ENCODE data around the gene GAB2.

GAB2 gene

DNA sequence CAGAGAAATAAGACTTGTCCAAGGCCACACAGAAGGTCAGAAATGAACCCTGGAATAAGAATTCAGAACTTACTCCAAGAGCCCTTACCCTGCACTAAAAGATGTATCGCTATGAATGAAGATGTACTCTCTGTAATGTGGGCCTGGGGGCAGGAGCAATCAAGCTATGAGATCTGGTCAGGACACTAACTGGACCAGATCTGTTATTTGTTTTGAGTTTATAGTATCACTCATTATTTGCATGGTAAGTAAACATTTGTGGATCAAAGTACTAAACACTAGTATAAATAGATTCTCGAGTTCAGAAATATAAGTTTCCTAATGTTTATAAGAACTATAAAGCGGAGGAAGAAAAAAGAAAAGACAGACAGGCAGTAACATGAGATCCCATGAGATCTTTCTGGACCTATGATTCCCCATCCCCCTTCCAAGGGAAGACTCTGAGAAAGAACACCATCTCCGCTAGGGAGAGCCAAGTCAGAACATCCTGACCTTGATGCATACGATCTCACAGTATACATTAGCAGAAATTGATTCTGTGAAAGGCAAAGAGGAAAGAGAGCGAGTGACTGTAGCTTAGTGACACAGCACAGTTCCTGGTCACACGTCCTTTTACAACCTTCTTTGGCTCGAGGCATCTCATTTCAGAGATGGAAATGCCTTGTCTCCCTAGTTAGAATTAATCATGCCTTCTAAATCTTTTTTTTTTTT, 157.7 kb downstream of the GAB2 start:
- DNase-seq, result no peak
- TF ChIP-seq POLR2A (IDR thresholded peaks at IDR 0.05; ENCODE audit: low read length), result no peak
- TF ChIP-seq GATA1 (IDR thresholded peaks at IDR 0.05; ENCODE audit: low read depth, low read length), result no peak

DNA sequence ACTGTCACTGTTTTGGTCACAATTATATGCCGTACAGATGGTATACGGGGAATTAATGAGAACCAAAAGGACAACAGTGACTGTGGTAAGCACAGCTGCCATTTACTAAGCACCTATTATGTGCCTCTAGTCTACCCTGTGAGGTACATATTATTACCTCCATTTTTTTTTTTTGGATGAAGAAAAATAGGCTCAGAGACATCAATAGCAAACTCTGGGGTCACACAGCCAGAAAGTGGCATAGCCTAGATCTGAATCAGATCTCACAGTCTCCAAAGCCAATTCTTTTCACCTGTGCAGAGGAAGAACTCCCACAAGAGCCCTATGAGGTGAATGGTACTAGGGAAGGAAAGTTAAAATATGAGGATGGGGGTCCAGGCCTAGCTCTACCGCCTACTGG, 160.0 kb downstream of the GAB2 start:
- TF ChIP-seq POLR2A (IDR thresholded peaks at IDR 0.05; ENCODE audit: low read length), result no peak
- TF ChIP-seq GATA1 (IDR thresholded peaks at IDR 0.05; ENCODE audit: low read depth, low read length), result no peak
- DNase-seq, result no peak

DNA sequence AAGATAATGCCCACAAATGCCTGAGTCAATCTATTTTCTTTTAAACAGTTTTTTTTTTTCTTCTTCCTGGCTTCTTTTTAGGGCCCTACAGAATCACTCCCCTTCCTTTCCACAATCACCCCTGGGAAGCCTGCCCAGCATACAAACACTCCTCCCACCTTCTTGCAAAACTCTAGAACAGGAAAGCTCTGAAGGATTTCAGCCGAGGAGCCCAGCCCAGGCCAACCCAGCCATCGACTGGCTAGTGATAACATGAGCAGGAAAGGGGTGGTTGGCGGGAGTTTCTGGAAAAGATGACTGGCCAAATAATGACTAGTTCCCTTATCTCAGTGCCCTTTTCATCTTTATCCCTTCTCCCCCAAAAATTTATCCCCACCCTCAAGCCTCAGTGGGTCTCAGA, 160.7 kb downstream of the GAB2 start:
- TF ChIP-seq POLR2A (IDR thresholded peaks at IDR 0.05; ENCODE audit: low read length), result no peak
- no peak for TF ChIP-seq GATA1 (IDR thresholded peaks at IDR 0.05; ENCODE audit: low read depth, low read length)
- DNase-seq, result peak; percentile 35 to 42

DNA sequence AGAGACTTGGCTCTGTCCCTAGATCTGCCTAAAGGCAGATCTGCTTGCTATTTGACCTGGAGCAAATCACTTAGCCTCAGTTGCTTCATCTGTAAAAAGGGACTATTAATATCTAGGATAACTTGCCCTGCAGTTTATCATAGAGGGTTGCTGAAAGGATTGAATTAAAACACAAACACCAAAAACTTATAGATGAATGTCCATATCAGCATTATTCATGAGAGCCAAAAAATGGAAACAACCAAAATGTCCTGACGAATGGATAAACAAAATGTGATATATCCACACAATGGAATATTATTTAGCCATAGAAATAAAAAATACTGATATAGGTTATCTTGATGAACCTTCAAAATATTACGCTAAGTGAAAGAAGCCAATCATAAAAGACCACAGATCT, 161.7 kb downstream of the GAB2 start:
- no peak for DNase-seq
- TF ChIP-seq POLR2A (IDR thresholded peaks at IDR 0.05; ENCODE audit: low read length) (no peak), GATA1 (IDR thresholded peaks at IDR 0.05; ENCODE audit: low read depth, low read length) (no peak)

DNA sequence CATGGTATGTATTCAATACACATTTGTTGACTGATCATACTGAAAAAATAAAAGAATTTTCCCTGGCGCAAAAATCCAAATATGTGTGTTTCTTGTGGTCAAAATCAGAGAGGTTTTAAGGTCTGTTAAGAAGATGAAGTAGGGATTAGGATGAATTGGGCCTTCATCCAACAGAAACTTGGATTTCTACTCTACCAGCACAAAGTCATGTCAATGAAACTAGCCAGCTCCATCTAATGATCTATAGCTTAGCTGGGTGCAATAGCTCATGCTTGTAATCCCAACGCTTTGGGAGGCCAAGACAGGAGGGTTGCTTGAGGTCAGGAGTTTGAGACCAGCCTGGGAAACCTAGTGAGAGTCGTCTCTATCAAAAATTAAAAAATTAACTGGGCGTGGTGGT, 163.4 kb downstream of the GAB2 start:
- TF ChIP-seq GATA1 (IDR thresholded peaks at IDR 0.05; ENCODE audit: low read depth, low read length) (no peak), POLR2A (IDR thresholded peaks at IDR 0.05; ENCODE audit: low read length) (no peak)
- DNase-seq, result no peak

DNA sequence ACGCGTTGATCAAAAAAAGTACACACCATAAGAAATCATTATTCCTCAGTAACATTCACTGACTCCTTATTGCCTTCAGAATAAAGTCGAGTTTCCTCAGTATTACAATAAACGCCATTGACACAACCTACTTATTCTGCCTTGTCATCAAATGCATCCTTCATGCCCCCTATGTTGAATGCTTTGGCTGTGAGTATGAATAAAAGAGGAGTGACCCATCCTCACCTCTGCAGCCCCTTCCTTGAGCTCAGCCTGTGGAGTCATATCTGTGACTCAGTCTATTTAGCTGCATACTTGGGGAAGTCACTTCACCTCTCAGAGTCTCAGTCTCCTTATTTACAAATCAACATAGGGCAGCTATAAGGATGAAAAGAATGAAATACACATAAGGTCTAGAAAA, 163.8 kb downstream of the GAB2 start:
- no peak for DNase-seq

DNA sequence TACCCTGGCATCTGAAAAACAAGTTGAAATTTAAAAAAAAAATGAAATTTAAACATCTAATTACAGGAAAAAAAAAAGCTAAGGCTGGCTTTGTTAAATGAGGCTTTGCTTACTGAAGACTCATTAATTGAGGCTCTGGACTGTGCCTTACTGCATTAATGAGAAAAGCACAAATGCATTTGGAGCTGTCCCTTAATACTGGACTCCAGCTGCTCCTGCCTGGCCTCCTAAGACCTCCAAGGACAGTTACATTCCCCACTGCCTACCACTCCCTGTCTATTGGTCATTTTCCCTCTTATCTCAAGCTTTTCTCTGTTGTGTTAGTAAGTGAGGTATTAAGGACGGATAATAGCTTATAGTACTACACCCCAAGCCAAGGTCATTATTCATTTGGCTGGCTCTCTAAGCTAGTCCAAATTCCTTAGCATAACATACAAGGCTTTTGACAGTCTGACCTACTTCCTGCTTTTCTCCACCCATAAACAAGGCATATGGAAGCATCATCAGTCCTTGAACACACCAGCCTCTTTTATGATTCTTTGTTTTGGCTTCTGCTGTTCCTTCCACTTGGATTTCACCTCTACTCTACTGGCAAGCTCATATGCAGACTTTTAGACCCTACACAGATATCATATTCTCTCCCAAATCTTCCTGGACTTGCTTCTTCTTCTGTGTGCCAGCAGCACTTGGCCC, 166.4 kb downstream of the GAB2 start:
- no peak for DNase-seq
- TF ChIP-seq GATA1 (IDR thresholded peaks at IDR 0.05; ENCODE audit: low read depth, low read length), result no peak
- TF ChIP-seq POLR2A (IDR thresholded peaks at IDR 0.05; ENCODE audit: low read length), result no peak

More for the DNA sequence above, 163.8 kb downstream of the GAB2 start:
- TF ChIP-seq GATA1 (IDR thresholded peaks at IDR 0.05; ENCODE audit: low read depth, low read length), result no peak
- no peak for TF ChIP-seq POLR2A (IDR thresholded peaks at IDR 0.05; ENCODE audit: low read length)

DNA sequence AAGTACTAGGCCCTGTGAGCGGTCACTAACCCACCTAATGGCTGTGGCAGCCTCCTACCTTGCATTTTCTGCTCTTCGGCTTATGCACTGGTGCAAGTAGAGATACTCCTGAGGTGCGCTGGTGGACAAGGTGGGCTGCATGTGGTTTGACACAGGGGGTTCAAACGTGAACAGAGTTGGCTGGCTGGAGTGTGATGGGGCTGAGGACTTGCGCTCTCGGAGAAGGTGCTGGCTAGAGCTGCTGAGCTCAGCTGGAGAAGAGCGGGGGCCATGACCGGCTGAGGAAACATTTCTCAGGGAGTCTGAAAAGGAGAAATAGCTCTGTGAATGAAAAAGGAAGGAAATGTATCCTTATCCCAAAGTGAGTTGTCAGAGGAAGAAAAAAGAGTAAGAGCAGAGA, 167.5 kb downstream of the GAB2 start:
- TF ChIP-seq GATA1 (IDR thresholded peaks at IDR 0.05; ENCODE audit: low read depth, low read length) (no peak), POLR2A (IDR thresholded peaks at IDR 0.05; ENCODE audit: low read length) (no peak)
- DNase-seq, result no peak

DNA sequence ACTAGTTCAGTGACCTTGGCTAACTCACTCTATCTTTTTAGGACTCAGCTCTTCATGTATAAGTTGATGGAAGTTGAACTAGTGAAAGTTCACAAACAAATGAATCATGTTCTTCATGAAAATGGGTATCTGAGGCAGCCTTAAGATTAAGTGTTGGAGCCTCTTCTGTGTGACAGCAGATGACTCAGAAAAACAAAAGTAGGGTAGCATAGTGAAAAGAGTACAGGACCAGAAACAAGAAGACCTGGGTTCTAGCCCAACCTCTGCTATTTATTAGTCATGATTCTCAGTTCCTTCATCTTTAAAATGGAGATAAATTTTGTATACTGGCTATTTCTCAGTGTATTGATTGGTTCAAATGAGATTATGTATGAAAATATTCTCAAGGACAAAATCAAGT, 168.7 kb downstream of the GAB2 start:
- TF ChIP-seq POLR2A (IDR thresholded peaks at IDR 0.05; ENCODE audit: low read length) (no peak), GATA1 (IDR thresholded peaks at IDR 0.05; ENCODE audit: low read depth, low read length) (no peak)
- no peak for DNase-seq

DNA sequence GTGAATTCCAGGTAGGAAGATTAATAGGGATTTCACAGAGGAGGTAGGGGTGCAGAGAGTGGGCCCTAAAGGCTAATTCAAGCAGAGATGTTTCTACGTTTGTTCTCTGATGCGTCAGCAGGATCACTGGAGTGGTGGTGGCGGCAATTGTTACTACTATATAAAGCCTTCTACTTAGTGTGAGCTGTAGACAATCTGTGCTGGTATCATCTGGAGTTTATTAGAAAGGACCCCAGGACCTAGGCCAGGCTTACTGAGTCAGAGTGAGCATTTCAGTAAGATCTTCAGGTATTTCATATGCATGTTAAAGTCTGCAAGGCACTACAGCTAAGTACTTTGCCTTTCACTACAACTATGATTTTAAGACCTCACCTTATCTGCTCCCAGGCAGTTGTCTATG, 169.4 kb downstream of the GAB2 start:
- no peak for DNase-seq
- TF ChIP-seq POLR2A (IDR thresholded peaks at IDR 0.05; ENCODE audit: low read length), result no peak
- TF ChIP-seq GATA1 (IDR thresholded peaks at IDR 0.05; ENCODE audit: low read depth, low read length), result no peak

DNA sequence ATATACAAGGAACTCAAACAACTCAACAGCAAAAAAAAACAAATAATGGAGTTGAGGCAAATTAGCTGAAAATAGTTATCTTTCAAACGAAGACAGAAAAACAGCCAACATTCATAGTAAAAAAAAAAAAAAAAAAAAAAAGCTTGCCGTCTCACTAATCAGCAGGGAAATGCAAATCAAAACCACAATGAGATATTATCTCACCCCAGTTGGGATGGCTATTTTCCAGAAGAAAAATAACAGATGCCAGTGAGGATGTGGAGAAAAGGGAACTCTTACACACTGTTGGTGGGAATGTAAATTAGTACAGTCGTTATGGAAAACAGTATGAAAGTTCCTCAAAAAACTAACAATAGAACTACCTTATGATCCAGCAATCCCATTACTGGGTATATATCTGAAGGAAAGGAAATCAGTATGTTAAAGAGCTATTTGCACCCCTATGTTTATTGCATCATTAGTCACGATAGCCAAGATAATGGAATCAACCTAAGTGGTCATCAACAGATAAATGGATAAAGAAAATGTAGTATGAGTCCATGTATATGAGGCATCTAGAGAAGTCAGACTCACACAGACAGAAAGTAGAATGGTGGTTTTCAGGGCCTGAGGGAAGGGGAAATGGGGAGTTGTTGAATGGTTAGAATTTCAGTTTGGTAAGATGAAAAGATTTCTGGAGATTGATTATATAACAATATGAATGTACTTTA, 172.9 kb downstream of the GAB2 start:
- DNase-seq, result no peak
- TF ChIP-seq GATA1 (IDR thresholded peaks at IDR 0.05; ENCODE audit: low read depth, low read length), result no peak
- TF ChIP-seq POLR2A (IDR thresholded peaks at IDR 0.05; ENCODE audit: low read length), result no peak

DNA sequence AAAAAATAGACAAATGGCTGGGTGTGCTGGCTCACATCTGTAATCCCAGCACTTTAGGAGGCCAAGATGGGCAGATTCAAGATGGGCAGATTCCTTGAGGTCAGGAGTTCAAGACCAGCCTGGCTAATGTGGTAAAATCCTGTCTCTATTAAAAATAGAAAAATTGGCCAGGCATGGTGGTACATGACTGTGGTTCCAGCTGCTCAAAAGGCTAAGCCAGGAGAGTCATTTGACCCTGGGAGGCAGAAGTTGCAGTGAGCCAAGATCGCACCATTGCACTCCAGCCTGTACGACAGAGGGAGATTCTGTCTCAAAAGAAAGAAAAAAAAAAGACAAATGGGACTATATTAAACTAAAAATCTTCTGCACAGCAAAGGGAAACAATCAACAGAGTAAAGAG, 173.5 kb downstream of the GAB2 start:
- DNase-seq, result no peak
- TF ChIP-seq POLR2A (IDR thresholded peaks at IDR 0.05; ENCODE audit: low read length) (no peak), GATA1 (IDR thresholded peaks at IDR 0.05; ENCODE audit: low read depth, low read length) (no peak)

DNA sequence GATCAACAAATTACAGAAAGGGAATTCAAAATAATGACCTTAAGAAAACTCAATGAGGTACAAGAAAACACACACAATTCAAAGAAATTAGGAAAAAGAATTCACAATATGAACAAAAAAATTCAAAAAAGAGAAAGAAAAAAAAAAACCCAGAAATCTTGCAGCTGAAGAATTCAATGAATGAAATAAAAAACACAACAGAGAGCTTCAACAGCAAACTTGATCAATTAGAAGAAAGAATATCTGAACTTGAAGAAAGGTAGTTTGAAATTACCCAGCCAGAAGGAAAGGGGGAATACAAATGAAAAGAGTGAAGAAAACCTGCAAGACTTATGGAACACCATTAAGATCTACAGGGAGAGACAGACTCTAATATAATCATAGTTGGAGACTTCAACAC, 176.1 kb downstream of the GAB2 start:
- TF ChIP-seq GATA1 (IDR thresholded peaks at IDR 0.05; ENCODE audit: low read depth, low read length), result no peak
- TF ChIP-seq POLR2A (IDR thresholded peaks at IDR 0.05; ENCODE audit: low read length), result no peak
- DNase-seq, result no peak

DNA sequence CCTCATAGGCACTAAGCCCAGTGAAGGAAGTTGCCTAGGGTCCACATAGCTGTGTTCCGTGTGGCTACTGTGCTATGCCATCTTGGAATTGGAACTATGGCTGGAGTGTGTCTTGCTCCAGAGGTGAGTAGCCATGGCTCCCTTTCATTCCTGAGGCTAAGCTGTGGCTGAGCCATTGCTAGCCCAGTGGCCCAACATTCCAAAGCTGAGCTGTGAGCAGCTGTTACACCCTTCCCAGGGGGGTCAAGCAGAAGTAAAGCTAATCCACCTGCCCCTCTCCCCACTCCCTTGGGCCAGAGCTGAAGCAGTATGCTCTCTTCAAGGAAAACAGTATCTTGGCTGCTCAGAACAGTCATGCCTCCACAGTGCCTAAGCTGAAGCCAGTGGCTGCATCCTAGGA, 177.8 kb downstream of the GAB2 start:
- DNase-seq, result no peak
- no peak for TF ChIP-seq POLR2A (IDR thresholded peaks at IDR 0.05; ENCODE audit: low read length)
- TF ChIP-seq GATA1 (IDR thresholded peaks at IDR 0.05; ENCODE audit: low read depth, low read length), result no peak

Measured in erythroblast (primary cell).